Measurements from ENCODE around the gene TMEM213. TPM values are rescaled to one million over a fixed set of nuclear protein-coding genes. Genes with fewer than 3 reads are reported as not detected.

The TMEM213 gene
- total RNA-seq, 6 experiments from 2014 or later: not detected

- no peaks in the 10 kb centered on the region for H3K36me3 Mint-ChIP-seq (ENCODE audit: low read depth)
- DNase-seq: no peak
- H3K4me3 Mint-ChIP-seq: no peak overlapping the region
- no peaks in the 10 kb centered on the region for H3K9me3 Mint-ChIP-seq
- peaks cover 19% of the 10 kb centered on the region for H3K4me1 Mint-ChIP-seq (ENCODE audit: low read depth)
- no peaks in the 10 kb centered on the region for H3K27me3 Mint-ChIP-seq (ENCODE audit: insufficient read depth)
- TF ChIP-seq CTCF (IDR thresholded peaks at IDR 0.05): no peak
- no peak overlapping the region for H3K27ac Mint-ChIP-seq
These were observed 87.8 kb downstream of the TMEM213 start for GRCh38 chr7:138885383-138886147.

GRCh38 chr7:138886501-138886917 is 88.7 kb downstream of the TMEM213 start:
- peak; percentile 66 for DNase-seq
- peak; percentile 89 for TF ChIP-seq CTCF (IDR thresholded peaks at IDR 0.05)
- peaks cover 28% of the 10 kb centered on the region for H3K4me1 Mint-ChIP-seq (ENCODE audit: low read depth)
- no peaks in the 10 kb centered on the region for H3K36me3 Mint-ChIP-seq (ENCODE audit: low read depth)
- no peaks in the 10 kb centered on the region for H3K9me3 Mint-ChIP-seq
- H3K27me3 Mint-ChIP-seq (ENCODE audit: insufficient read depth): no peaks in the 10 kb centered on the region
- H3K4me3 Mint-ChIP-seq: peak overlapping the region; percentile 26; the same call in 1 of the 2 replicates
- peak overlapping the region; percentile 53; the same call in 1 of the 2 replicates for H3K27ac Mint-ChIP-seq

GRCh38 chr7:138887085-138887710 is 89.4 kb downstream of the TMEM213 start:
- Mint-ChIP-seq H3K4me1 (ENCODE audit: low read depth) (peaks cover 35% of the 10 kb centered on the region), H3K27me3 (ENCODE audit: insufficient read depth) (no peaks in the 10 kb centered on the region), H3K27ac (no peak overlapping the region)

More at GRCh38 chr7:138887085-138887710, 89.4 kb downstream of the TMEM213 start:
- Mint-ChIP-seq H3K9me3 (no peaks in the 10 kb centered on the region), H3K36me3 (ENCODE audit: low read depth) (no peaks in the 10 kb centered on the region), H3K4me3 (no peak overlapping the region)
- DNase-seq: no peak
- TF ChIP-seq CTCF (IDR thresholded peaks at IDR 0.05): no peak

Other genes with a start within 250 kb of the TMEM213 start
- gene SVOPL, start 96.6 kb upstream of the TMEM213 start, total RNA-seq (2021; fragmentation: NEBNext Ultra II Directional; extraction: Animal tissue kit (Norgen Biotek cat#: 25700)): not detected
- gene ATP6V0A4, start 202 bp downstream of the TMEM213 start, total RNA-seq (2021; fragmentation: NEBNext Ultra II Directional; extraction: Animal tissue kit (Norgen Biotek cat#: 25700)): 1 to 10 TPM in 1 of 6 experiments, under 1 TPM in 5; 0.35 to 1.1 (median 0.60) TPM
- 10 to 100 TPM in 2 of 6 experiments, 1 to 10 TPM in 4; 7.0 to 13.3 (median 7.9) TPM for gene KIAA1549, start 183.4 kb downstream of the TMEM213 start, total RNA-seq (2021; fragmentation: NEBNext Ultra II Directional; extraction: Animal tissue kit (Norgen Biotek cat#: 25700))
- gene ZC3HAV1L, start 238.0 kb downstream of the TMEM213 start, total RNA-seq (2021; fragmentation: NEBNext Ultra II Directional; extraction: Animal tissue kit (Norgen Biotek cat#: 25700)): 10 to 100 TPM in 4 of 6 experiments, 1 to 10 TPM in 2; 9.2 to 12.1 (median 10.3) TPM

Measured in HFFc6 (cell line).